SK-N-DZ (cell line): ENCODE measurements around the gene ACTR3C.
"Not testable (repeated sequence)": the region's sequence is repeated elsewhere in the genome, so short reads cannot be mapped to it uniquely, and the experiment has no call there.

Experiments used
- DNase-seq: peaks from one replicate; pipeline ENCODE4 v3.0.0-alpha.2; 2015; ENCODE audit warnings: low spot score

Gene ACTR3C

GRCh38 chr7:150204577-150204976 lies 118.8 kb downstream of the ACTR3C start:
- DNase-seq = not testable (repeated sequence)

DNA sequence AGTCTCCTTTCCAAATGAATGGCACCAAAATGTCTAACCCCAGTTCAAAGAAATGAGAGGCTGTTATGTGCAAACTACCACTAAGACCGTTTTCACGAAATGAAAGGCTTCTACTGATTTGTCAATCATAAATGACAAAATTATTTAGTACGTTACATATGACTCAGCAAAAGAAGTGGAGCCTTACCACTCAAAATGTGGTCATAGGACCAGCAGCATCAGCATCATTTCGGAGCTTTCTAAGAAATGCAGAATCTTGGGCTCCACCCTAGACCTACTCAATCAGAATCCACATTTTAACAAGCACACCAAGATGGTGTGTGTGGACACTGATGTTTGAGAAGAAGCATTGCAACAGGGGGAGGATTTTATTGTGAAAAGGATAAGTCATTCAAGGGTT lies 120.5 kb downstream of the ACTR3C start:
- DNase-seq = not testable (repeated sequence)
